ENCODE measurements around the gene SIRT3.
A peak's percentile ranks its signal among the peaks of the same experiment; 100 is the strongest.

SIRT3 gene

GRCh38 chr11:215581-216037 is 20.5 kb downstream of the SIRT3 start:
- no peak for DNase-seq (ENCODE audit: low spot score)

- DNase-seq (ENCODE audit: low spot score): no peak
Observed at GRCh38 chr11:214083-214482, 22.1 kb downstream of the SIRT3 start.

- no peak for DNase-seq (ENCODE audit: low spot score)
Observed at GRCh38 chr11:213111-213510, 23.0 kb downstream of the SIRT3 start.

- no peak for DNase-seq (ENCODE audit: low spot score)
Observed at GRCh38 chr11:212150-213100, 23.7 kb downstream of the SIRT3 start.

GRCh38 chr11:211741-212140 is 24.4 kb downstream of the SIRT3 start:
- no peak for DNase-seq (ENCODE audit: low spot score)

GRCh38 chr11:211295-211694 is 24.8 kb downstream of the SIRT3 start:
- DNase-seq (ENCODE audit: low spot score): no peak

GRCh38 chr11:210803-211180 is 25.4 kb downstream of the SIRT3 start:
- no peak for DNase-seq (ENCODE audit: low spot score)

GRCh38 chr11:210122-210802 is 25.9 kb downstream of the SIRT3 start:
- DNase-seq (ENCODE audit: low spot score): peak; percentile 87

- peak; percentile 39 for DNase-seq (ENCODE audit: low spot score)
Observed at GRCh38 chr11:209275-210121, 26.6 kb downstream of the SIRT3 start.

GRCh38 chr11:208917-209260 is 27.3 kb downstream of the SIRT3 start:
- DNase-seq (ENCODE audit: low spot score): no peak

GRCh38 chr11:208181-208916 is 27.8 kb downstream of the SIRT3 start:
- DNase-seq (ENCODE audit: low spot score): peak; percentile 93

GRCh38 chr11:207863-208180 is 28.3 kb downstream of the SIRT3 start:
- DNase-seq (ENCODE audit: low spot score): peak; percentile 51

- peak; percentile 98 for DNase-seq (ENCODE audit: low spot score)
Observed at GRCh38 chr11:207208-207862, 28.8 kb downstream of the SIRT3 start, which contains the start of the genes BET1L and RIC8A. Gene BET1L (minus strand): TSS chr11:207399. CDS start chr11:207321, 78 bp downstream. Gene RIC8A (plus strand): TSS chr11:207708. CDS start chr11:208855, 1,147 bp downstream.

GRCh38 chr11:206526-207207 is 29.5 kb downstream of the SIRT3 start:
- peak; percentile 55 for DNase-seq (ENCODE audit: low spot score)

- DNase-seq (ENCODE audit: low spot score): no peak
Observed at GRCh38 chr11:206002-206384, 30.1 kb downstream of the SIRT3 start.

- DNase-seq (ENCODE audit: low spot score): no peak
Observed at GRCh38 chr11:205221-206001, 30.7 kb downstream of the SIRT3 start.

GRCh38 chr11:204587-205109 is 31.5 kb downstream of the SIRT3 start:
- DNase-seq (ENCODE audit: low spot score): no peak

- DNase-seq (ENCODE audit: low spot score): no peak
Observed at GRCh38 chr11:203945-204586, 32.1 kb downstream of the SIRT3 start.
